Prostate gland (tissue), 2 donors: ENCODE measurements around the gene DNAJC17.

Experiments
- CTCF ChIP-seq, 4 experiments: fragments of 200-600 bp in 2 of 4; fragments of 450-650 bp in 2 of 4; sonication (generic) in 2 of 4; IDR thresholded peaks; 1 replicate in 3 of 4; 2 replicates in 1 of 4; pipeline ENCODE4 v1.5.1; 2016 to 2019; ENCODE audit warnings: antibody characterized with exemption in 4 of 4, mild to moderate bottlenecking in 2 of 4, moderate library complexity in 2 of 4
- POLR2A ChIP-seq: fragments of 450-650 bp; IDR thresholded peaks from one replicate; pipeline ENCODE4 v1.6.1; 2016; ENCODE audit warnings: antibody characterized with exemption, mild to moderate bottlenecking
- POLR2AphosphoS5 ChIP-seq: sonication (generic); formaldehyde crosslinking; IDR thresholded peaks from one replicate; pipeline ENCODE4 v1.6.1; 2017; ENCODE audit warnings: antibody characterized with exemption

GRCh38 chr15:40722354-40722753 is 84.9 kb downstream of the DNAJC17 start:
- TF ChIP-seq CTCF (IDR thresholded peaks at IDR 0.05): no peak
- TF ChIP-seq POLR2A: no peak
- no peak for TF ChIP-seq POLR2AphosphoS5
